Caco-2 (cell line): ENCODE measurements around the gene YKT6. TPM values are rescaled to one million over a fixed set of nuclear protein-coding genes. Genes with fewer than 3 reads are reported as not detected.

ENCODE experiments used
- BruUV-seq: library from RNA; stranded (reverse); fragments of 400-500 nt; replicated peaks from 2 replicates; lab custom pipeline; 2021; lab: Mats Ljungman, UMichigan
- CTCF ChIA-PET: fragments of 300-600 bp; sonication (Branson Sonifier 250); formaldehyde crosslinking; loops from one replicate; lab custom pipeline; 2022; ENCODE audit warnings: antibody characterized with exemption; lab: Charles Lee
- POLR2A ChIA-PET: fragments of 300-600 bp; sonication (Branson Sonifier 250); formaldehyde crosslinking; loops from one replicate; lab custom pipeline; 2022; ENCODE audit warnings: antibody characterized with exemption; lab: Charles Lee
- DNase-seq, 2 experiments: peaks; one replicate each; pipeline versions ENCODE4 v3.0.0 to v3.0.0-alpha.2; 2020 to 2022
- H3K27me3 ChIP-seq: replicated peaks from 2 replicates; pipeline ENCODE4 v1.6.0; 2011; ENCODE audit warnings: low read length; ENCODE audit not compliant: control insufficient read depth, insufficient read depth
- H3K36me3 ChIP-seq: 2 replicates; pipeline ENCODE4 v1.5.1; 2011; ENCODE audit warnings: low read length; ENCODE audit not compliant: control insufficient read depth, insufficient read depth
- H3K4me1 ChIP-seq: fragments of 250-450 bp; sonication (Bioruptor Pico); 2 replicates; pipeline ENCODE4 v1.5.1; 2020; ENCODE audit warnings: mild to moderate bottlenecking
- H3K4me3 ChIP-seq: 2 replicates; pipeline ENCODE4 v1.5.1; 2011; ENCODE audit warnings: low read depth, mild to moderate bottlenecking, control low read depth, low read length
- H3K9me3 ChIP-seq: fragments of 250-450 bp; sonication (Bioruptor Pico); 2 replicates; pipeline ENCODE4 v1.5.1; 2020; ENCODE audit warnings: mild to moderate bottlenecking, moderate library complexity
- H3K27ac Mint-ChIP-seq: one replicate; pipeline ENCODE4 v1.8.0; 2022; ENCODE audit warnings: mixed read lengths; ENCODE audit not compliant: unreplicated experiment
- H3K27me3 Mint-ChIP-seq: one replicate; pipeline ENCODE4 v1.8.0; 2022; ENCODE audit warnings: mixed read lengths; ENCODE audit not compliant: insufficient read depth, unreplicated experiment
- H3K36me3 Mint-ChIP-seq: one replicate; pipeline ENCODE4 v1.8.0; 2022; ENCODE audit warnings: mild to moderate bottlenecking, mixed read lengths; ENCODE audit not compliant: insufficient read depth, unreplicated experiment
- H3K4me1 Mint-ChIP-seq: one replicate; pipeline ENCODE4 v1.8.0; 2022; ENCODE audit warnings: low read depth, mixed read lengths; ENCODE audit not compliant: unreplicated experiment
- H3K4me3 Mint-ChIP-seq: one replicate; pipeline ENCODE4 v1.8.0; 2022; ENCODE audit warnings: mild to moderate bottlenecking, moderate library complexity, mixed read lengths; ENCODE audit not compliant: unreplicated experiment
- H3K9me3 Mint-ChIP-seq: one replicate; pipeline ENCODE4 v1.8.0; 2022; ENCODE audit warnings: mixed read lengths; ENCODE audit not compliant: unreplicated experiment
- CTCF ChIP-seq, 2 experiments: fragments of 200-600 bp in 1 of 2; IDR thresholded peaks; 1 replicate in 1 of 2; 2 replicates in 1 of 2; pipeline versions ENCODE4 v1.5.1 to v1.8.0; 2011 to 2022; ENCODE audit warnings: antibody characterized with exemption in 1 of 2, control low read depth in 1 of 2, inconsistent platforms in 1 of 2, low read depth in 1 of 2, low read length in 1 of 2, mild to moderate bottlenecking in 1 of 2, moderate library complexity in 1 of 2; ENCODE audit not compliant: insufficient read depth in 1 of 2, severe bottlenecking in 1 of 2, unreplicated experiment in 1 of 2
- intact Hi-C: fragments of 100-400 bp; cut with micrococcal nuclease; formaldehyde crosslinking; loops from one replicate; pipeline ENCODE4 v1.10.0; 2022; ENCODE audit not compliant: unreplicated experiment
- total RNA-seq: library from RNA; stranded (reverse); gene quantifications from 2 replicates; pipeline ENCODE4 v1.2.3, GENCODE V29; 2022

Gene YKT6
- total RNA-seq, 1 experiment from 2014 or later, result 123 TPM

GRCh38 chr7:44175730-44176129 is 25.0 kb upstream of the YKT6 start:
- no TSS peak for BruUV-seq
- no peaks in the 10 kb centered on the region for H3K4me1 Mint-ChIP-seq
- no peaks in the 10 kb centered on the region for H3K36me3 ChIP-seq
- no peak for TF ChIP-seq CTCF (IDR thresholded peaks at IDR 0.05; ENCODE audit: insufficient read depth in 1 of 2, low read depth in 1 of 2, low read length in 1 of 2, severe bottlenecking in 1 of 2, unreplicated experiment in 1 of 2)
- no peak overlapping the region for H3K4me3 Mint-ChIP-seq
- peaks cover 14% of the 10 kb centered on the region for H3K27me3 Mint-ChIP-seq
- intact Hi-C loops, result no loop called here
- no peaks in the 10 kb centered on the region for H3K9me3 ChIP-seq
- peaks cover 6% of the 10 kb centered on the region; the same call in 1 of the 2 replicates for H3K4me1 ChIP-seq
- no peak overlapping the region for H3K4me3 ChIP-seq
- H3K9me3 Mint-ChIP-seq, result no peaks in the 10 kb centered on the region
- H3K36me3 Mint-ChIP-seq, result no peaks in the 10 kb centered on the region
- ChIA-PET POLR2A (no interaction called here), CTCF (no interaction called here)
- no peaks in the 10 kb centered on the region for H3K27me3 ChIP-seq
- DNase-seq, result no peak
- H3K27ac Mint-ChIP-seq, result no peak overlapping the region

- Mint-ChIP-seq H3K27me3 (peaks cover 11% of the 10 kb centered on the region), H3K36me3 (no peaks in the 10 kb centered on the region), H3K4me1 (no peaks in the 10 kb centered on the region), H3K27ac (no peak overlapping the region), H3K9me3 (no peaks in the 10 kb centered on the region), H3K4me3 (no peak overlapping the region)
- no peak for DNase-seq
- no peaks in the 10 kb centered on the region for H3K36me3 ChIP-seq
- no peaks in the 10 kb centered on the region for H3K9me3 ChIP-seq
- H3K4me1 ChIP-seq, result peaks cover 9% of the 10 kb centered on the region; the same call in 1 of the 2 replicates
- H3K4me3 ChIP-seq, result no peak overlapping the region
- H3K27me3 ChIP-seq, result no peaks in the 10 kb centered on the region
- CTCF ChIA-PET, result no interaction called here
- intact Hi-C loops, result no loop called here
- TF ChIP-seq CTCF (IDR thresholded peaks at IDR 0.05; ENCODE audit: insufficient read depth in 1 of 2, low read depth in 1 of 2, low read length in 1 of 2, severe bottlenecking in 1 of 2, unreplicated experiment in 1 of 2), result no peak
- POLR2A ChIA-PET, result no interaction called here
- no TSS peak for BruUV-seq
Observed at GRCh38 chr7:44176486-44176885, 24.3 kb upstream of the YKT6 start.

DNA sequence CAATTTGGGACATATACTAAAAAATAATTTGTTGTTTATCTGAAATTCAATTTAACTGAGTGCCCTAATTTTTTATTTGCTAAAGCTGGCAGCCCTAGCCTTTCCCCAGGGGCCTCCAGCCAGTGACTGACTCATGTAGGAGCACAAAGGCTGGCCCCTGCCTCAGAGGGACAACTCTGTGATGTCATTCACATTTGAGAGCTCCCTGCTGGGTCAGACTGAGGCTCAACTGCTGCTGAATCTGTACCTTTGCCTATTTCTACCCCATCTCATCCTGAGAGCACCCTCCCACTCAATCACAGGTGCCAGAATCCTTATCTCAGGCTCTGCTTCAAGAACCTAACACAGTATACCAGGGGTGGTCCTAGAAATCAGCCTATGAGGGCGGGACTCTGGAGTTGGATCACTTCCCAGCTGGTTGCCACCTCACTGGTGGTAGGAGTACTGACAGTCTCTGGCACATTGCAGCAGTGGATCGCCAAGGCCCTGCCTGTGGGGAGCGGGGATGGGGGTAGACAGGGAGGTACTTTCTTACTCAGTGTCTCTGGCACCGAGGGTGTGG is 23.1 kb upstream of the YKT6 start:
- BruUV-seq, result no TSS peak
- Histone ChIP-seq H3K4me3 (no peak overlapping the region), H3K36me3 (no peaks in the 10 kb centered on the region), H3K9me3 (peaks cover 5% of the 10 kb centered on the region; the same call in 1 of the 2 replicates), H3K27me3 (no peaks in the 10 kb centered on the region; the same call in 1 of the 2 replicates), H3K4me1 (peaks cover 9% of the 10 kb centered on the region; the same call in 1 of the 2 replicates)
- ChIA-PET CTCF (no interaction called here), POLR2A (no interaction called here)
- intact Hi-C loops, result no loop called here
- H3K4me3 Mint-ChIP-seq, result no peak overlapping the region
- H3K27me3 Mint-ChIP-seq, result peaks cover 11% of the 10 kb centered on the region
- no peaks in the 10 kb centered on the region for H3K36me3 Mint-ChIP-seq
- H3K4me1 Mint-ChIP-seq, result no peaks in the 10 kb centered on the region
- DNase-seq, result no peak
- no peak for TF ChIP-seq CTCF (IDR thresholded peaks at IDR 0.05; ENCODE audit: insufficient read depth in 1 of 2, low read depth in 1 of 2, low read length in 1 of 2, severe bottlenecking in 1 of 2, unreplicated experiment in 1 of 2)
- no peaks in the 10 kb centered on the region for H3K9me3 Mint-ChIP-seq
- H3K27ac Mint-ChIP-seq, result no peak overlapping the region
